ENCODE measurements around the gene JPT2.

The JPT2 gene

GRCh38 chr16:1653023-1653422 lies 25.1 kb upstream of the JPT2 start:
- no peak for DNase-seq (ENCODE audit: low spot score)

- no peak for DNase-seq (ENCODE audit: low spot score)
Measured at GRCh38 chr16:1654505-1655268, 23.4 kb upstream of the JPT2 start.

GRCh38 chr16:1655269-1655807 lies 22.7 kb upstream of the JPT2 start:
- DNase-seq (ENCODE audit: low spot score): no peak

DNA sequence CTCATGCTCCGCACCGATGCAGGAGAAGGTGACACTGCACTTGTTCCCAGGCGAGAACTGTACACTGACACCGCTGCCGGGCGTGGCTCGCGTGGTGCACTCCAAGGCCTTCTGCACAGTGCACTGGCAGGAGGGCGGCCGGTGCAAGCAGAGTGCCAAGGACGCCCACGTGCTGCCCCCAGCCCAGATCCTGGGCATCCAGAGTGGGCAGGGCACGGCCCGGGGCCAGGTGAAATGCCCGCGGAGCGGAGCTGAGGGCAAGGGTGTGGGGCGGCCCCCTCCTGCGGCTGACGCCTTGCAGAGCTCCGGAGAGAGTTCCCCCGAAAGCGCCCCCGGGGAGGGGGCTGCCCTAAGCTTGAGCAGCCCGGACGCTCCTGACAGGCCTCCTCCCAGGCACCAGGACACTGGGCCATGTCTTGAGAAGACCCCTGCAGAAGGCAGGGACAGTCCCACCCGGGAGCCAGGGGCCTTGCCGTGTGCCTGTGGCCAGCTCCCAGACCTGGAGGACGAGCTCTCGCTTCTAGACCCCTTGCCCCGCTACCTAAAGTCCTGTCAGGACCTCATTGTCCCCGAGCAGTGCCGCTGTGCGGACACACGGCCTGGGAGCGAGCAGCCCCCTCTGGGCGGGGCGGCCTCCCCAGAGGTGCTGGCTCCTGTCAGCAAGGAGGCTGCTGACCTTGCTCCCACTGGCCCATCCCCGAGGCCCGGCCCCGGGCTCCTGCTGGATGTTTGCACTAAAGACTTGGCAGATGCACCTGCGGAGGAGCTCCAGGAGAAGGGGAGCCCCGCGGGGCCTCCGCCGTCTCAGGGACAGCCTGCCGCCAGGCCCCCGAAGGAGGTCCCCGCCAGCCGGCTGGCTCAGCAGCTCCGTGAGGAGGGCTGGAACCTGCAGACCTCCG lies 21.9 kb upstream of the JPT2 start:
- DNase-seq (ENCODE audit: low spot score): no peak

- DNase-seq (ENCODE audit: low spot score): no peak
Measured at GRCh38 chr16:1656808-1657617, 21.1 kb upstream of the JPT2 start.

DNA sequence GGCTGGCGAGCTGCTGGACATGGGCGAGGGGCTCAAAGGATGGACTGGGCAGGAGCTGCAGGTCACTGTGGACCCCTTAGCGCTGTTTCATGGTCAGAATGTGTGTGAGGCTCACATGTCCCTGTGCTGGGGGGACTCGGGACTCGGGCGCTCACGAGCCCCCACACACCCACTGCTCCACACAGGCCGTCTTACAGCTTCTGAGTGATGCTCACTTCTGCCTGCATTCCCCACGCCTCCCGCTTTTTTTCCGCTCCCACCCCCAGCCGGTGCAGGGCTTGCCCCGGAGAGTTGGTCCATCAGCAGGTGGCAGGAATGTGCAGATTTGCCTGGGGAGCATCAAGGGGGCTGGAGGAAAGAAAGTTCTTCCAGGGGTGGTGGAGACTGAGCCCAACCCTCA lies 20.2 kb upstream of the JPT2 start:
- DNase-seq (ENCODE audit: low spot score): no peak

- no peak for DNase-seq (ENCODE audit: low spot score)
Measured at GRCh38 chr16:1659031-1659430, 19.0 kb upstream of the JPT2 start.

- no peak for DNase-seq (ENCODE audit: low spot score)
Measured at GRCh38 chr16:1661826-1662225, 16.3 kb upstream of the JPT2 start.

GRCh38 chr16:1662543-1662942 lies 15.5 kb upstream of the JPT2 start:
- no peak for DNase-seq (ENCODE audit: low spot score)

DNA sequence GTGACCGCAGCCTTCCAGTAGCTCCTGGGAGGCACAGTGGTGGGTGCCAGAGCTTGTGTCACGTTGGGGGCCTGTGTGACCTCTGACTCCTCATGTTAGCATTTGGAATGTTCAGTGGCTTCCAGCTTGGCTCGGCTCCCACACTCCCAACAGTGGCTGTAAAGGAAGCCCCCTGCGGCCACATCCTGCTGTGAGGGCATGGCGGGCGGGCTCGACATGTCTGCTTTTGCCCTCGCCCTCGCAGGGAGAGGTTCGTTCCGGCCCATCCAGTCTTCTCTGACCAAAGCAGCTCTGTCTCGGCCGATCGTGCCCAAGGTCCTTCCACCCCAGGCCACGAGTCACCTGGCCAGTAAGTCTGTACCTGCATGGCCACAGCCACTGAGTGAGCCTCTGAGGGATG lies 12.2 kb upstream of the JPT2 start:
- no peak for DNase-seq (ENCODE audit: low spot score)

DNA sequence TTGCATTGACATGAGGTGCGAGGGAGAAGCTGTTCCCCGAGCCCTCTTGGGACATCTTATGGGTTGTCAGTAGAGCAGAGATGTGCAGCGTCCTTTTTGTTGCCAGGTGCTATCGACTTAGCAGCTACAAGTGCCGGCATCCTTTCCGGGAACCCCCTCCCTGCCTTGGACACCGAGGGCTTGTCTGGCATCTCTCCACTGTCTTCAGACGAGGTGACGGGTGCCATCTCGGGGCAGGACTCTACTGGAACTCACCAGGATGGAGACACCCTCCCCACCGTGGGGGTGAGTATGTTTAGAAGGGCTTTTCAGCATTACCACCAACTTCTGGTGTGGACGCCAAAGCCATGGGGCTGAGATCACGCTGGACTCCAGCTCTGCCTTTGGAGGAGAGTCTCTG lies 11.8 kb upstream of the JPT2 start:
- no peak for DNase-seq (ENCODE audit: low spot score)

DNA sequence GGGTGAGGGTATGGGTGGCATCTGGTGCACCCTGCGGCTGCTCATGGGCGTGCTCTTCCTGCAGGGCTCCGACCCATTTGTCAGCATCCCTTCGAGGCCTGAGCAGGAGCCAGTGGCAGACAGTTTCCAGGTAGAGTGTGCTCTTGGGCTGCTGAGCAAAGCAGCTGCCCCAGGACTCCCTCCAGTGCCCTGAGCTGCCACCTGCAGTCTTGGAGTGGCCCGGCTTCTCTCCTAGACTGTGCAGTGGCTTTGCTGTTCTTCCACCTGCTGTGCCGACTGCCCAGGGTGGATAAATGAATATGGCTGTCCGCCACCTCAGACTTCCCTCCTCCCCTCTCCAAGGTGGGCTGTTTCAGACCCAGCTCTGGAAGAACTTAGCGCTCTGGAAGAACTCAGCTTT lies 10.8 kb upstream of the JPT2 start:
- no peak for DNase-seq (ENCODE audit: low spot score)

GRCh38 chr16:1667916-1668315 lies 10.2 kb upstream of the JPT2 start:
- no peak for DNase-seq (ENCODE audit: low spot score)

GRCh38 chr16:1668612-1669319 lies 9.3 kb upstream of the JPT2 start:
- DNase-seq (ENCODE audit: low spot score): no peak

DNA sequence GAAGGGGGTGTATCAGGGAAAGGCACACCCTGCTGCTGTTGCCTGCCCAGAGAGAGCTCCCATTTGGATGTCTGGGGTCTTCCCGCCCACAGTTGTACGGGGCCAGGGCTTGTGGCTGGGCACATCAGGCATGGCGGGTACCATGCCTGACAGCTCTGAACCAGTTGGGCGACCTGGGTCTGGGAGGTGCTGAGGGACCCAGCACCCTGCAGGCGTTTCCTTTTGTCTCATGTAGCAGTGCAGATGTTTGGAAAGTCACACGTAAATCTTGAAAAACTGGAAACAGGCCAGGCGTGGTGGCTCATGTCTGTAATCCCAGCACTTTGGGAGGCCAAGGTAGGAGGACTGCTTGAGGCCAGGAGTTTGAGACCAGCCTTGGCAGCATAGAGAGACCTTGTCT lies 8.4 kb upstream of the JPT2 start:
- no peak for DNase-seq (ENCODE audit: low spot score)

- no peak for DNase-seq (ENCODE audit: low spot score)
Measured at GRCh38 chr16:1670371-1670770, 7.7 kb upstream of the JPT2 start.

- DNase-seq (ENCODE audit: low spot score): no peak
Measured at GRCh38 chr16:1670866-1671265, 7.2 kb upstream of the JPT2 start.

DNA sequence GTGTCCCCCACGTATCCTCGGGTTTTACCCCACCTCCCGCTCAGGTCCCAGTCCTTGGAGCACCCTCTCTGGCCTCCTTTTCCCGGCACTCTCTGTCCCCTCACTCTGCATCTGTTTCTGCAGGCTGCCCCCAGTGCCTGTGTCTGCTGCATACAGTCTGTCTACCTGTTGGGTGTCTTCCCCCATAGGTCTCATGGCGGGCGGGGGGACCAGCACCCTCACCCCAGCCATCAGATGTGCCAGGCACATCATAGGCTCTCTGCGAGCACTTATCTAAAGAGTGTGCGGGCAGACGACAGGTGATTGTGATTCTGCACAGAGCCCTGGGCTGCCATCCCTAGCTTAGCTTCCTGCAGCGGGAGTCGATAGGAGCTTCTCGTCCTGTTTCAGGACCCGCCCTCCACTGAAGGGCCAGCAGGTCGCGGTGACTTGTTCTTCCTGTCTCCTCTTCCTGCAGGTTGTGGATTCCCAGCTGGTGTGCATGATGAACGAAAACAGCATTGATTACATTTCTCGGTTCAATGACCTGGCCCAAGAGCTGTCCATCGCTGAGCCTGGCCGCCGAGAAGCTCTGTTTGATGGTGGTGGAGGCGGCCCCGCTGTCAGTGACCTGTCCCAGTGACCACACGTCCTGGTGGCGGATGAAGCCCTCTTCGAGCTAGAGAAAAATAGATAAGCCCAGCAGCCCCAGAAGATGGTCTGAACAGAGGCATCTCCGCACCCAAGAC lies 4.5 kb upstream of the JPT2 start:
- DNase-seq (ENCODE audit: low spot score): no peak

DNA sequence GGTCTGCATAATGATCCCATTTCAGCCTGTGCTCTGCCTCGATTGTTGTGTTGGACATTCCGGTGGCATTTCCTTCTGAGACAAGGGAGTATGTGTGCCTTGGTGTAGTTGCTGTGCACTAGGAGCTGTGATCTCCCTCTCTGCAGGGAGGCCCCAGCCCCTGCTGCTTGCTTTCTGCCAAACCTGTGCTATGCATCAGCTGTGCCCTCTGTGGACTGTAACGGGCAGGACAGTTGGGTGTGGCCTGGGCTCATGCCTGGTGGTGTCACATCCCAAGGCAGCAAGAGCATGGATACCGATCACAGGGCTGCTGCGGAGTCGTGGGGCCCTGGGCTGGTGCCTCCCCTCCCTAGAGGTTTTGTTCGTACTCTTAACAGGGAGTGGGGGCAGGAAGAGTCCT lies 3.8 kb upstream of the JPT2 start:
- no peak for DNase-seq (ENCODE audit: low spot score)

DNA sequence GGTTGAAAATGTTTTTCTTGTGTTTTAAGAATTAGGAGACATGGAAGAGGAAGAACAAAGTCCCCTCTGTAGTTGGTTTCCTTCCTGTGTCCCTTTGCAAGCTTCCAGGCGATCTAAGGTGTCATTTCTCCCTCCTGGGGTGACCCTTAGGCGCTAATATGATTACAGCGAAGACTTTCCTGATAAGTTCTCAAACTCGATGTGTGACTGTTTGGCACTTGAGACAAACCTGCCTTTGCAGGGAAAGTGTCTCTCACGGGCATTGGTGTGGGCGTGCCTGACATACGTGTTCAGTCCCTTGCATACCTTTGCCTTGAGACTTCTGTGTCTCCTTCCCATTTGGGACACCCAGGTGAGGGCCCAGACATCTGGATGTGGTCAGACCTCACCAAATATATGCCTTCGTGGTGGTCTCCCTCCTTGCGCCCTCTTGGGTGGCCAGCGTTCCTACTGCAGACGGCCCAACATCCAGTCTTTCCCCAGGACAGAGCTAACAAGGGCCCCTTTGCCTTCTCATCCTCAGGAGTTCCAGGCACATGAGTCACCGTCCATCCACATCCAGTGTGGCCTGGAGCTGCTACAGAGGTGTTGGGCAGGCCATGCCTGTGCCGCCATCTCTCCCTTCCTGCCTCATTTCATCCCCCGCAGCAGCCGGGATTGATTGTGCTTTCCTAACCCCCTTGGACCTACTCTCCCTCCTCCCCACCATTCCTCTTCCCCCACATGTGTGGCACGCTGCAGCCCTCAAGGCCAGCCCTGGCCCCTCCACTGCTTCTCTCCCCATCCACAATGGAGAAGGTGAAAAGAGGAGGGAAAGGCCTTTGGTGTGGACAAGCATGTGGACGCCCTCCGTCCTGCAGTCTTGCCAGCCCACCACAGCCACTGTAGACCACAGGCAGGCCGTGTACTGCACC lies 3.1 kb upstream of the JPT2 start:
- DNase-seq (ENCODE audit: low spot score): no peak

Data from HuH-7 (cell line).